C4-2B (cell line): ENCODE measurements around the gene NAGS.

Source experiments
- CTCF ChIP-seq: fragments of 450-650 bp; conservative IDR thresholded peaks from 2 replicates; pipeline ENCODE4 v1.5.1; 2017; ENCODE audit warnings: mild to moderate bottlenecking
- ZFX ChIP-seq: fragments of 450-650 bp; IDR thresholded peaks from 2 replicates; pipeline ENCODE4 v1.6.1; 2017

DNA sequence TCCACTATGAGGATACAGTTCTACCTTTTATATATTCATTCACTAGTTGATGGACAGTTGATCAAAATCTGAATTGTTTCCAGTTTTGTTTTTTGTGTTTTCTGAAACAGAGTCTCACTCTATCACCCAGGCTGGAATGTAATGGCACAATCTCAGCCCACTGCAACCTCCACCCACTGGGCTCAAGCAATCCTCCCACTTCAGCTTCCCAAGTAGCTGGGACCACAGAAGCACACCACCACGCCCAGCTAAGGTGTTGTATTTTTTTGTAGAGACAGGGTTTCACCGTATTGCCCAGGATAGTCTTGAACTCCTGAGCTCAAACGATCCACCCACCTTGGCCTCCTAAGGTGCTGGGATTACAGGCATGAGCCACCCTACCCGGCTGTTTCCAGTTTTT lies 41.1 kb downstream of the NAGS start:
- TF ChIP-seq CTCF: no peak
- TF ChIP-seq ZFX: no peak
